Measurements from ENCODE around the gene NAXD. TPM values are rescaled to one million over a fixed set of nuclear protein-coding genes. Genes with fewer than 3 reads are reported as not detected.

NAXD gene
- total RNA-seq, 1 donor from 2014 or later, result 21.1 TPM

- no peak overlapping the region for H3K4me3 ChIP-seq (ENCODE audit: low read depth, low read length)
- FAIRE-seq (no peak), DNase-seq (ENCODE audit: low read depth) (no peak)
- no peaks in the 10 kb centered on the region for H3K27me3 ChIP-seq (ENCODE audit: control insufficient read depth, insufficient read depth, low read length)
- no peak for TF ChIP-seq CTCF (IDR thresholded peaks at IDR 0.05; ENCODE audit: insufficient read depth, low read length, severe bottlenecking)
- H3K36me3 ChIP-seq (ENCODE audit: control insufficient read depth, insufficient read depth, low read length), result peaks cover 37% of the 10 kb centered on the region
Measured at GRCh38 chr13:110633776-110634175, 18.4 kb downstream of the NAXD start.

GRCh38 chr13:110634558-110634957 lies 19.2 kb downstream of the NAXD start:
- TF ChIP-seq CTCF (IDR thresholded peaks at IDR 0.05; ENCODE audit: insufficient read depth, low read length, severe bottlenecking), result no peak
- peaks cover 38% of the 10 kb centered on the region for H3K36me3 ChIP-seq (ENCODE audit: control insufficient read depth, insufficient read depth, low read length)
- no peak for FAIRE-seq
- no peaks in the 10 kb centered on the region for H3K27me3 ChIP-seq (ENCODE audit: control insufficient read depth, insufficient read depth, low read length)
- no peak for DNase-seq (ENCODE audit: low read depth)
- no peak overlapping the region for H3K4me3 ChIP-seq (ENCODE audit: low read depth, low read length)

- Histone ChIP-seq H3K27me3 (ENCODE audit: control insufficient read depth, insufficient read depth, low read length) (no peaks in the 10 kb centered on the region), H3K36me3 (ENCODE audit: control insufficient read depth, insufficient read depth, low read length) (peaks cover 38% of the 10 kb centered on the region), H3K4me3 (ENCODE audit: low read depth, low read length) (no peak overlapping the region)
- no peak for FAIRE-seq
- no peak for TF ChIP-seq CTCF (IDR thresholded peaks at IDR 0.05; ENCODE audit: insufficient read depth, low read length, severe bottlenecking)
- no peak for DNase-seq (ENCODE audit: low read depth)
Measured at GRCh38 chr13:110635405-110636002, 20.2 kb downstream of the NAXD start.

GRCh38 chr13:110636053-110636475 lies 20.7 kb downstream of the NAXD start:
- H3K4me3 ChIP-seq (ENCODE audit: low read depth, low read length), result no peak overlapping the region
- H3K27me3 ChIP-seq (ENCODE audit: control insufficient read depth, insufficient read depth, low read length), result no peaks in the 10 kb centered on the region
- no peak for FAIRE-seq
- TF ChIP-seq CTCF (IDR thresholded peaks at IDR 0.05; ENCODE audit: insufficient read depth, low read length, severe bottlenecking), result no peak
- H3K36me3 ChIP-seq (ENCODE audit: control insufficient read depth, insufficient read depth, low read length), result peaks cover 42% of the 10 kb centered on the region
- no peak for DNase-seq (ENCODE audit: low read depth)

- DNase-seq (ENCODE audit: low read depth) (no peak), FAIRE-seq (no peak)
- H3K4me3 ChIP-seq (ENCODE audit: low read depth, low read length), result no peak overlapping the region
- H3K36me3 ChIP-seq (ENCODE audit: control insufficient read depth, insufficient read depth, low read length), result peaks cover 45% of the 10 kb centered on the region
- no peak for TF ChIP-seq CTCF (IDR thresholded peaks at IDR 0.05; ENCODE audit: insufficient read depth, low read length, severe bottlenecking)
- H3K27me3 ChIP-seq (ENCODE audit: control insufficient read depth, insufficient read depth, low read length), result no peaks in the 10 kb centered on the region
Measured at GRCh38 chr13:110636701-110637201, 21.4 kb downstream of the NAXD start.

- TF ChIP-seq CTCF (IDR thresholded peaks at IDR 0.05; ENCODE audit: insufficient read depth, low read length, severe bottlenecking), result no peak
- Histone ChIP-seq H3K4me3 (ENCODE audit: low read depth, low read length) (no peak overlapping the region), H3K36me3 (ENCODE audit: control insufficient read depth, insufficient read depth, low read length) (peaks cover 45% of the 10 kb centered on the region), H3K27me3 (ENCODE audit: control insufficient read depth, insufficient read depth, low read length) (no peaks in the 10 kb centered on the region)
- no peak for FAIRE-seq
- DNase-seq (ENCODE audit: low read depth), result no peak
Measured at GRCh38 chr13:110637275-110637674, 21.9 kb downstream of the NAXD start.

Measured in bronchial epithelial cell (primary cell).